Prostate gland (tissue), 2 donors: ENCODE results near the gene PLAAT1. TPM values are rescaled to one million over a fixed set of nuclear protein-coding genes. Genes with fewer than 3 reads are reported as not detected.
A peak's percentile ranks its signal among the peaks of the same experiment; 100 is the strongest.

Experiments
- DNase-seq: peaks from one replicate; pipeline ENCODE4 v3.0.0-alpha.2; 2019; ENCODE audit warnings: low spot score
- H3K27ac ChIP-seq, 2 donors: fragments of 200-600 bp; sonication (generic); 2 replicates each; pipeline ENCODE4 v1.5.1; 2017 to 2019
- H3K27me3 ChIP-seq: fragments of 200-600 bp; sonication (generic); replicated peaks from 2 replicates; pipeline ENCODE4 v1.5.1; 2019; ENCODE audit not compliant: insufficient read depth
- H3K36me3 ChIP-seq, 2 donors: fragments of 200-600 bp; sonication (generic); 1 replicate in 1 of 2; 2 replicates in 1 of 2; pipeline versions ENCODE4 v1.5.1 to v1.8.1; 2017 to 2019
- H3K4me1 ChIP-seq: fragments of 200-600 bp; sonication (generic); replicated peaks from 2 replicates; pipeline ENCODE4 v1.5.1; 2019
- H3K4me3 ChIP-seq, 2 donors: fragments of 200-600 bp; sonication (generic); 2 replicates each; pipeline ENCODE4 v1.5.1; 2017 to 2019
- H3K9me3 ChIP-seq: fragments of 200-600 bp; sonication (generic); 2 replicates; pipeline ENCODE4 v1.5.1; 2017
- POLR2A ChIP-seq: fragments of 450-650 bp; IDR thresholded peaks from one replicate; pipeline ENCODE4 v1.6.1; 2016; ENCODE audit warnings: antibody characterized with exemption, mild to moderate bottlenecking
- POLR2AphosphoS5 ChIP-seq: sonication (generic); formaldehyde crosslinking; IDR thresholded peaks from one replicate; pipeline ENCODE4 v1.6.1; 2017; ENCODE audit warnings: antibody characterized with exemption
- WGBS: methylation state at CpG from one replicate; pipeline ENCODE4 v1.1.5; 2018; 5-methylcytosine and 5-hydroxymethylcytosine counted together
- intact Hi-C: fragments of 100-400 bp; cut with DNase I; formaldehyde crosslinking; loops from one replicate; pipeline ENCODE4 v1.14.2; 2022
- total RNA-seq, 2 donors: library from RNA; depleted of rRNA; stranded (reverse); fragments of >200 nt; gene quantifications; one replicate each; pipeline ENCODE4 v1.1.0, GENCODE V29; 2016
- TF ChIP-seq, protein P1 (sequence below), 4 experiments: fragments of 200-600 bp in 2 of 4; fragments of 450-650 bp in 2 of 4; sonication (generic) in 2 of 4; IDR thresholded peaks; 1 replicate in 3 of 4; 2 replicates in 1 of 4; pipeline ENCODE4 v1.5.1; 2016 to 2019; ENCODE audit warnings: antibody characterized with exemption in 4 of 4, mild to moderate bottlenecking in 2 of 4, moderate library complexity in 2 of 4

PLAAT1 gene
- total RNA-seq, 2 donors from 2014 or later: 12.5 TPM; not detected in 1

DNA sequence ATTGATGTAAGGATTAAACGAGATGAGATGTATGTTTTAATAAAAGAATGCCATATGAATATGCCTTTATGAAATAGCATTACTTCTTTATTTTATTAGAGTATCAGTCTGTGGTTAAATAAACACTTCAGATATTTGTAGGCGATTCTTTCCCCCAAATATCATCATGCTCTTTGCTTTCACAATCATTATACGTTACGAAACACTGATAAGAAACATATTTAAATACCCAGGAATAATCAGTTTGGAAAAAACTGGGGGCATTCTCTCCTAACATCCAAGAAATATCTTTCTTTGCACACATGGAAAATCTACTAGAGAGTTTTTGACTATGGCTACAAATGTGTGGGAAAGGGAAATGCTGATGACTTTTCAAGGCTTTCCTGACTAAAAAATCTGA lies 4.4 kb upstream of the PLAAT1 start:
- Histone ChIP-seq H3K27ac (no peak overlapping the region), H3K4me1 (no peaks in the 10 kb centered on the region), H3K27me3 (no peaks in the 10 kb centered on the region), H3K9me3 (no peaks in the 10 kb centered on the region), H3K36me3 (no peaks in the 10 kb centered on the region), H3K4me3 (no peak overlapping the region)
- WGBS: 60% methylated on average over 4 of the region's 4 CpGs
- intact Hi-C loops: no loop called here
- TF ChIP-seq, protein P1, sequence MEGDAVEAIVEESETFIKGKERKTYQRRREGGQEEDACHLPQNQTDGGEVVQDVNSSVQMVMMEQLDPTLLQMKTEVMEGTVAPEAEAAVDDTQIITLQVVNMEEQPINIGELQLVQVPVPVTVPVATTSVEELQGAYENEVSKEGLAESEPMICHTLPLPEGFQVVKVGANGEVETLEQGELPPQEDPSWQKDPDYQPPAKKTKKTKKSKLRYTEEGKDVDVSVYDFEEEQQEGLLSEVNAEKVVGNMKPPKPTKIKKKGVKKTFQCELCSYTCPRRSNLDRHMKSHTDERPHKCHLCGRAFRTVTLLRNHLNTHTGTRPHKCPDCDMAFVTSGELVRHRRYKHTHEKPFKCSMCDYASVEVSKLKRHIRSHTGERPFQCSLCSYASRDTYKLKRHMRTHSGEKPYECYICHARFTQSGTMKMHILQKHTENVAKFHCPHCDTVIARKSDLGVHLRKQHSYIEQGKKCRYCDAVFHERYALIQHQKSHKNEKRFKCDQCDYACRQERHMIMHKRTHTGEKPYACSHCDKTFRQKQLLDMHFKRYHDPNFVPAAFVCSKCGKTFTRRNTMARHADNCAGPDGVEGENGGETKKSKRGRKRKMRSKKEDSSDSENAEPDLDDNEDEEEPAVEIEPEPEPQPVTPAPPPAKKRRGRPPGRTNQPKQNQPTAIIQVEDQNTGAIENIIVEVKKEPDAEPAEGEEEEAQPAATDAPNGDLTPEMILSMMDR (IDR thresholded peaks at IDR 0.05): no peak
- TF ChIP-seq POLR2A (no peak), POLR2AphosphoS5 (no peak)
- DNase-seq: no peak

GRCh38 chr3:193237030-193237429 lies 4.0 kb upstream of the PLAAT1 start:
- Histone ChIP-seq H3K36me3 (no peaks in the 10 kb centered on the region), H3K27ac (no peak overlapping the region), H3K4me1 (no peaks in the 10 kb centered on the region), H3K9me3 (no peaks in the 10 kb centered on the region), H3K27me3 (no peaks in the 10 kb centered on the region), H3K4me3 (no peak overlapping the region)
- DNase-seq: no peak
- WGBS: 71% methylated on average over 5 of the region's 5 CpGs
- intact Hi-C loops: no loop called here
- TF ChIP-seq, protein P1 (IDR thresholded peaks at IDR 0.05): no peak
- TF ChIP-seq POLR2A (no peak), POLR2AphosphoS5 (no peak)

DNA sequence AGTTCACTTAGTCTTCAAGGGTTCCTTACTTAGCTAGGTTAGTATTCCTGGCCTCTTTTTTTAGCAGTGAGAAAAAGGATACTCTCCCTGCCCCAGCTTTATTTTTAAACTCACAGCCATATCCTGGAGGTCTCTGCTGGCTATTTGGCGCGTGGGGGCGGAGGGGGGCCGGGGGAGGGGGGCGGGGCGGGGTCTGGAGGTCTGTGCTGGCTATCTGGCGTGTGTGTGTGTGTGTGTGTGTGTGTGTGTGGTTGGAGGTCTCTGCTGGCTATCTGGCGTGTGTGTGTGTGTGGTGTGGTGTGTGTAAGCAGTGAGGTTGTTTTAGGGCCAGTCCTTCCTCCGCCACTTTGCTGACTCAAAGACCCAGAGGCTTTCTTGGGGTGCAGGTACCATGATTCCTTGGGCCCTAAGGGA lies 579 bp upstream of the PLAAT1 start:
- Histone ChIP-seq H3K4me1 (no peaks in the 10 kb centered on the region), H3K9me3 (no peaks in the 10 kb centered on the region), H3K27me3 (no peaks in the 10 kb centered on the region), H3K36me3 (no peaks in the 10 kb centered on the region), H3K4me3 (peak overlapping the region; percentile 10 to 24), H3K27ac (no peak overlapping the region)
- WGBS: 8% methylated on average over 6 of the region's 9 CpGs
- TF ChIP-seq, protein P1 (IDR thresholded peaks at IDR 0.05): no peak
- TF ChIP-seq POLR2AphosphoS5 (no peak), POLR2A (no peak)
- DNase-seq: no peak
- intact Hi-C loops: no loop called here

DNA sequence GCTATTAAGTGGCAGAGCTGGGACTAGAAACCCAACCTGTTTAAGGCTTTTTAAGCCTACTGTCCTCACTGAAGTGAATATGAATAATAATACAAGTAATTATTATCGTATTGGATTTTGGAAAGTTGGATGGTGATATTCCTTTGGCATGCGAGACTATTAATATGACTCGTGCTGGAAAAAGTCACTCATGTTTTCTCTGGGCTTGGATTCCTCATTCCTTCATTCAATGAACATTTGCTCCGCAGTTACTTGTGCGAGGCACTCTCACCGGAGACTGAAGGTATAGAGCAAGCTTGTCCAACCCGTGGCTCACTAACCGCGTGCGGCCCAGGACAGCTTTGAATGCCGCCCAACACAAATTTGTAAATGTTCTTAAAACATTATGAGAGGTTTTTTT lies 694 bp downstream of the PLAAT1 start:
- Histone ChIP-seq H3K9me3 (no peaks in the 10 kb centered on the region), H3K4me1 (no peaks in the 10 kb centered on the region), H3K4me3 (no peak overlapping the region), H3K27me3 (no peaks in the 10 kb centered on the region), H3K36me3 (no peaks in the 10 kb centered on the region), H3K27ac (no peak overlapping the region)
- TF ChIP-seq POLR2A (no peak), POLR2AphosphoS5 (no peak)
- TF ChIP-seq, protein P1 (IDR thresholded peaks at IDR 0.05): no peak
- WGBS: 87% methylated on average over 11 of the region's 11 CpGs
- intact Hi-C loops: no loop called here
- no peak for DNase-seq

GRCh38 chr3:193243571-193243970 lies 2.5 kb downstream of the PLAAT1 start:
- Histone ChIP-seq H3K4me3 (no peak overlapping the region), H3K36me3 (no peaks in the 10 kb centered on the region), H3K27ac (no peak overlapping the region), H3K9me3 (no peaks in the 10 kb centered on the region), H3K27me3 (no peaks in the 10 kb centered on the region), H3K4me1 (no peaks in the 10 kb centered on the region)
- TF ChIP-seq, protein P1 (IDR thresholded peaks at IDR 0.05): no peak
- TF ChIP-seq POLR2A: no peak
- TF ChIP-seq POLR2AphosphoS5: no peak
- intact Hi-C loops: no loop called here
- DNase-seq: no peak
- 89% methylated on average over 3 of the region's 3 CpGs for WGBS
